GM23338 (cell line): Measurements from ENCODE around the gene RAB11FIP4. TPM values are rescaled to one million over a fixed set of nuclear protein-coding genes. Genes with fewer than 3 reads are reported as not detected.
A peak's percentile ranks its signal among the peaks of the same experiment; 100 is the strongest.

Source experiments
- ATAC-seq: fragments of 200-7000 bp; cut with Tn5 transposase; 3 replicates; pipeline ENCODE4 v1.9.1; 2020
- DNase-seq: peaks from one replicate; pipeline ENCODE4 v3.0.0-alpha.2; 2015; ENCODE audit warnings: low spot score
- H2AFZ ChIP-seq: fragments of 200-600 bp; sonication (generic); 2 replicates; pipeline ENCODE4 v1.8.0; 2016; ENCODE audit warnings: antibody characterized with exemption, mild to moderate bottlenecking, moderate library complexity
- H3F3A ChIP-seq: fragments of 200-600 bp; sonication (generic); replicated peaks from 2 replicates; pipeline ENCODE4 v1.8.0; 2017; ENCODE audit warnings: antibody characterized with exemption, mixed run types, low read depth
- H3K27ac ChIP-seq: fragments of 200-600 bp; sonication (generic); 2 replicates; pipeline ENCODE4 v1.6.1; 2016; ENCODE audit warnings: low read depth
- H3K27me3 ChIP-seq: fragments of 200-600 bp; sonication (generic); 2 replicates; pipeline ENCODE4 v1.8.0; 2016; ENCODE audit warnings: mild to moderate bottlenecking, mixed run types, moderate library complexity; ENCODE audit not compliant: insufficient read depth
- H3K36me3 ChIP-seq: fragments of 200-600 bp; sonication (generic); 2 replicates; pipeline ENCODE4 v1.8.0; 2016; ENCODE audit warnings: mild to moderate bottlenecking; ENCODE audit not compliant: insufficient read depth
- H3K4me1 ChIP-seq: fragments of 200-600 bp; sonication (generic); 2 replicates; pipeline ENCODE4 v1.8.0; 2016; ENCODE audit warnings: mild to moderate bottlenecking, moderate library complexity; ENCODE audit not compliant: insufficient read depth
- H3K4me2 ChIP-seq: fragments of 200-600 bp; sonication (generic); 2 replicates; pipeline ENCODE4 v1.7.1; 2017; ENCODE audit warnings: mixed run types
- H3K4me3 ChIP-seq: fragments of 200-600 bp; sonication (generic); 2 replicates; pipeline ENCODE4 v1.6.1; 2016; ENCODE audit warnings: mixed run types
- H3K79me2 ChIP-seq: fragments of 200-600 bp; sonication (generic); replicated peaks from 2 replicates; pipeline ENCODE4 v1.8.0; 2017; ENCODE audit warnings: mild to moderate bottlenecking; ENCODE audit not compliant: insufficient read depth
- H3K9me2 ChIP-seq: fragments of 200-600 bp; sonication (generic); 2 replicates; pipeline ENCODE4 v1.8.0; 2017; ENCODE audit not compliant: insufficient read depth
- H4K20me1 ChIP-seq: fragments of 200-600 bp; sonication (generic); replicated peaks from 2 replicates; pipeline ENCODE4 v1.8.0; 2017; ENCODE audit warnings: mild to moderate bottlenecking; ENCODE audit not compliant: insufficient read depth
- H3K27ac Mint-ChIP-seq: 2 replicates; pipeline ENCODE4 v1.8.0; 2020; ENCODE audit warnings: inconsistent platforms, mild to moderate bottlenecking, moderate library complexity, mixed read lengths
- H3K27me3 Mint-ChIP-seq: 3 replicates; pipeline ENCODE4 v1.8.0; 2022; ENCODE audit warnings: low read depth, mild to moderate bottlenecking, moderate library complexity, mixed read lengths, inconsistent platforms; ENCODE audit not compliant: insufficient read depth, poor library complexity
- H3K36me3 Mint-ChIP-seq: 3 replicates; pipeline ENCODE4 v1.8.0; 2021; ENCODE audit warnings: low read depth, mild to moderate bottlenecking, inconsistent platforms, moderate library complexity, mixed read lengths
- H3K4me1 Mint-ChIP-seq: 3 replicates; pipeline ENCODE4 v1.8.0; 2020; ENCODE audit warnings: mild to moderate bottlenecking, inconsistent platforms, mixed read lengths
- H3K4me3 Mint-ChIP-seq: 3 replicates; pipeline ENCODE4 v1.8.0; 2021; ENCODE audit warnings: moderate library complexity, mild to moderate bottlenecking, inconsistent platforms, mixed read lengths
- H3K9me3 Mint-ChIP-seq: 3 replicates; pipeline ENCODE4 v1.8.0; 2020; ENCODE audit warnings: moderate library complexity, mild to moderate bottlenecking, inconsistent platforms, mixed read lengths
- CREB1 ChIP-seq: fragments of 250-450 bp; sonication (Bioruptor Pico); IDR thresholded peaks from 2 replicates; pipeline ENCODE4 v1.5.0; 2020; ENCODE audit warnings: low read depth, mild to moderate bottlenecking, moderate library complexity
- CTCF ChIP-seq, 2 experiments: fragments of 200-600 bp in 1 of 2; sonication (generic) in 1 of 2; conservative IDR thresholded peaks; 2 replicates each; pipeline versions ENCODE4 v1.5.1 to v1.6.1; 2016 to 2017; ENCODE audit warnings: antibody characterized with exemption in 2 of 2, low read depth in 2 of 2, mild to moderate bottlenecking in 2 of 2, moderate library complexity in 1 of 2
- EZH2 ChIP-seq: fragments of 200-600 bp; sonication (generic); IDR thresholded peaks from one replicate; pipeline ENCODE4 v1.8.0; 2017; ENCODE audit warnings: antibody characterized with exemption, mild to moderate bottlenecking, low read depth; ENCODE audit not compliant: unreplicated experiment
- EZH2phosphoT487 ChIP-seq: fragments of 200-600 bp; sonication (generic); IDR thresholded peaks from one replicate; pipeline ENCODE4 v1.8.1; 2018; ENCODE audit warnings: antibody characterized with exemption; ENCODE audit not compliant: unreplicated experiment
- JUNB ChIP-seq: IDR thresholded peaks from one replicate; pipeline ENCODE4 v1.6.1; 2016; ENCODE audit warnings: antibody characterized with exemption; ENCODE audit not compliant: unreplicated experiment
- POLR2AphosphoS5 ChIP-seq: IDR thresholded peaks from 2 replicates; pipeline ENCODE4 v1.6.1; 2016; ENCODE audit warnings: antibody characterized with exemption, low read depth
- REST ChIP-seq: IDR thresholded peaks from one replicate; pipeline ENCODE4 v1.6.1; 2018; ENCODE audit warnings: antibody characterized with exemption; ENCODE audit not compliant: unreplicated experiment
- ZNF114 ChIP-seq: fragments of 250-450 bp; sonication (Bioruptor Pico); IDR thresholded peaks from 2 replicates; pipeline ENCODE4 v1.5.0; 2020; ENCODE audit warnings: mild to moderate bottlenecking, moderate library complexity
- ZNF331 ChIP-seq: fragments of 250-450 bp; sonication (Bioruptor Pico); IDR thresholded peaks from 2 replicates; pipeline ENCODE4 v1.5.0; 2020; ENCODE audit warnings: low read depth, mild to moderate bottlenecking, moderate library complexity
- polyA plus RNA-seq: library from polyadenylated mRNA; unstranded; fragments of >200 nt; fragmentation: Nextera tagmentation; extraction: Ambion mirVana; gene quantifications from 2 replicates; pipeline ENCODE4 v1.2.1, GENCODE V29; 2016
- total RNA-seq: library from RNA; depleted of rRNA; stranded (reverse); fragments of >200 nt; shearing (Covaris generic); gene quantifications from 2 replicates; pipeline ENCODE4 v1.2.3, GENCODE V29; 2014

Gene RAB11FIP4
- total and polyA plus RNA-seq, 2 experiments from 2014 or later = 26.0 to 65.6 TPM

GRCh38 chr17:31412511-31412910 is 21.0 kb downstream of the RAB11FIP4 start:
- ATAC-seq (no peak; the same call in 2 of the 3 replicates), DNase-seq (no peak)
- Mint-ChIP-seq H3K27ac (no peak overlapping the region), H3K36me3 (no peaks in the 10 kb centered on the region), H3K4me3 (no peak overlapping the region), H3K9me3 (no peaks in the 10 kb centered on the region), H3K27me3 (peaks cover 12% of the 10 kb centered on the region), H3K4me1 (peaks cover 30% of the 10 kb centered on the region)
- no peak overlapping the region for H3K4me3 ChIP-seq
- TF ChIP-seq CTCF (conservative IDR thresholded peaks at IDR 0.05; ENCODE audit: low read depth in 2 of 2) = no peak
- no peak for TF ChIP-seq ZNF114 (CRISPR knock-in tag)
- no peak for TF ChIP-seq EZH2
- TF ChIP-seq POLR2AphosphoS5 = no peak
- no peak for TF ChIP-seq REST
- no peak for TF ChIP-seq ZNF331 (CRISPR knock-in tag)
- H3K27me3 ChIP-seq = no peaks in the 10 kb centered on the region
- no peaks in the 10 kb centered on the region for H3K36me3 ChIP-seq
- H3K27ac ChIP-seq = no peak overlapping the region
- H3K79me2 ChIP-seq = no peaks in the 10 kb centered on the region
- H2AFZ ChIP-seq = no peak overlapping the region
- no peak overlapping the region for H3K4me2 ChIP-seq
- H4K20me1 ChIP-seq = no peaks in the 10 kb centered on the region
- no peaks in the 10 kb centered on the region for H3F3A ChIP-seq
- peaks cover 9% of the 10 kb centered on the region; the same call in 1 of the 2 replicates for H3K4me1 ChIP-seq
- H3K9me2 ChIP-seq = no peaks in the 10 kb centered on the region

GRCh38 chr17:31413081-31413799 is 21.8 kb downstream of the RAB11FIP4 start:
- no peaks in the 10 kb centered on the region for H3K36me3 Mint-ChIP-seq
- Histone ChIP-seq H3K4me3 (no peak overlapping the region), H2AFZ (no peak overlapping the region), H3K9me2 (no peaks in the 10 kb centered on the region), H3K4me2 (0 out of 2 replicates have a peak overlapping the region, but pooled peaks have one; percentile 65), H3K36me3 (no peaks in the 10 kb centered on the region), H3K27ac (no peak overlapping the region), H4K20me1 (no peaks in the 10 kb centered on the region), H3F3A (no peaks in the 10 kb centered on the region), H3K4me1 (peaks cover 9% of the 10 kb centered on the region; the same call in 1 of the 2 replicates), H3K27me3 (no peaks in the 10 kb centered on the region), H3K79me2 (no peaks in the 10 kb centered on the region)
- peak; percentile 13 for ATAC-seq
- peaks cover 12% of the 10 kb centered on the region for H3K27me3 Mint-ChIP-seq
- no peaks in the 10 kb centered on the region for H3K9me3 Mint-ChIP-seq
- no peak overlapping the region; the same call in 2 of the 3 replicates for H3K4me3 Mint-ChIP-seq
- peak; percentile 44 for DNase-seq
- peaks cover 30% of the 10 kb centered on the region for H3K4me1 Mint-ChIP-seq
- no peak overlapping the region for H3K27ac Mint-ChIP-seq
- TF ChIP-seq ZNF114 (CRISPR knock-in tag) = no peak
- TF ChIP-seq CREB1 (CRISPR knock-in tag) = no peak
- no peak for TF ChIP-seq EZH2phosphoT487
- TF ChIP-seq JUNB = no peak
- TF ChIP-seq CTCF (conservative IDR thresholded peaks at IDR 0.05; ENCODE audit: low read depth in 2 of 2) = no peak
- no peak for TF ChIP-seq REST
